GM12892 (cell line): Measurements from ENCODE around the gene AEN.

Source experiments
- POLR2A ChIP-seq: IDR thresholded peaks from 2 replicates; pipeline ENCODE4 v1.6.1; 2011; ENCODE audit warnings: low read depth, low read length, control low read depth
- POLR2AphosphoS5 ChIP-seq: IDR thresholded peaks from 2 replicates; pipeline ENCODE4 v1.6.1; 2011; ENCODE audit warnings: low read depth, low read length, control low read depth
- TAF1 ChIP-seq: IDR thresholded peaks from 2 replicates; pipeline ENCODE4 v1.6.1; 2011; ENCODE audit warnings: low read depth, mild to moderate bottlenecking, control low read depth, low read length, borderline replicate concordance

GRCh38 chr15:88606070-88606794, 14.9 kb upstream of the AEN start:
- TF ChIP-seq POLR2AphosphoS5 (no peak), TAF1 (no peak), POLR2A (no peak)
